ENCODE measurements around the gene SEH1L.

- TF ChIP-seq EZH2 (IDR thresholded peaks at IDR 0.05; ENCODE audit: borderline replicate concordance, low read length) = no peak
- TF ChIP-seq CTCF (IDR thresholded peaks at IDR 0.05; ENCODE audit: low read length) = no peak
These were observed 3.1 kb upstream of the SEH1L start for GRCh38 chr18:12944709-12945108.
